NCI-H1105 treated with DMSO at 0.1 percent for 48 hours (cell line): ENCODE data around the gene SUFU.
A peak's percentile ranks its signal among the peaks of the same experiment; 100 is the strongest.
"Not testable (repeated sequence)": the region's sequence is repeated elsewhere in the genome, so short reads cannot be mapped to it uniquely, and the experiment has no call there.

Experiments
- DNase-seq: peaks from one replicate; lab custom pipeline; 2025; lab: John Stamatoyannopoulos, UW

Gene SUFU

GRCh38 chr10:102480396-102480795, 23.4 kb upstream of the SUFU start:
- DNase-seq: no peak

- no peak for DNase-seq
These were observed 19.8 kb upstream of the SUFU start for GRCh38 chr10:102484021-102484420.

GRCh38 chr10:102485093-102485784, 18.5 kb upstream of the SUFU start:
- DNase-seq: no peak

GRCh38 chr10:102491136-102491535, 12.6 kb upstream of the SUFU start:
- DNase-seq: no peak

GRCh38 chr10:102492344-102492939, 11.3 kb upstream of the SUFU start:
- no peak for DNase-seq

GRCh38 chr10:102492983-102493382, 10.8 kb upstream of the SUFU start:
- no peak for DNase-seq

GRCh38 chr10:102493771-102494170, 10.0 kb upstream of the SUFU start:
- no peak for DNase-seq

- DNase-seq: no peak
These were observed 6.2 kb upstream of the SUFU start for GRCh38 chr10:102497545-102497944.

- DNase-seq: no peak
These were observed 4.4 kb upstream of the SUFU start for GRCh38 chr10:102499356-102499755.

GRCh38 chr10:102500686-102501085, 3.1 kb upstream of the SUFU start:
- not testable (repeated sequence) for DNase-seq

GRCh38 chr10:102501201-102502028, 2.4 kb upstream of the SUFU start:
- no peak for DNase-seq

- peak; percentile 91 for DNase-seq
These were observed 1.8 kb upstream of the SUFU start for GRCh38 chr10:102502029-102502336.

GRCh38 chr10:102502337-102503151, 1.2 kb upstream of the SUFU start, which contains the start of gene ACTR1A:
TSS of gene ACTR1A (minus strand) at chr10:102502712. CDS start at chr10:102502647, 65 bp downstream.
- peak; percentile 97 for DNase-seq

- no peak for DNase-seq
These were observed 605 bp downstream of the SUFU start for GRCh38 chr10:102504179-102504975.

- DNase-seq: no peak
These were observed 1.2 kb downstream of the SUFU start for GRCh38 chr10:102504976-102505300.

GRCh38 chr10:102505462-102506115, 1.8 kb downstream of the SUFU start:
- no peak for DNase-seq

- no peak for DNase-seq
These were observed 3.7 kb downstream of the SUFU start for GRCh38 chr10:102507521-102507920.

- DNase-seq: no peak
These were observed 4.7 kb downstream of the SUFU start for GRCh38 chr10:102508506-102508905.

- DNase-seq: no peak
These were observed 5.6 kb downstream of the SUFU start for GRCh38 chr10:102509387-102509786.

GRCh38 chr10:102511583-102512274, 8.0 kb downstream of the SUFU start:
- no peak for DNase-seq
